HK-2 (cell line): ENCODE measurements around the gene ANO3.

Experiments used
- DNase-seq: peaks from one replicate; pipeline ENCODE4 v3.0.0-alpha.2; 2018; ENCODE audit not compliant: unreplicated experiment

ANO3 gene

GRCh38 chr11:26359055-26359454, 27.1 kb downstream of the ANO3 start:
- DNase-seq = no peak

GRCh38 chr11:26365284-26365683, 33.4 kb downstream of the ANO3 start:
- DNase-seq = no peak

GRCh38 chr11:26377619-26378018, 45.7 kb downstream of the ANO3 start:
- DNase-seq = no peak

DNA sequence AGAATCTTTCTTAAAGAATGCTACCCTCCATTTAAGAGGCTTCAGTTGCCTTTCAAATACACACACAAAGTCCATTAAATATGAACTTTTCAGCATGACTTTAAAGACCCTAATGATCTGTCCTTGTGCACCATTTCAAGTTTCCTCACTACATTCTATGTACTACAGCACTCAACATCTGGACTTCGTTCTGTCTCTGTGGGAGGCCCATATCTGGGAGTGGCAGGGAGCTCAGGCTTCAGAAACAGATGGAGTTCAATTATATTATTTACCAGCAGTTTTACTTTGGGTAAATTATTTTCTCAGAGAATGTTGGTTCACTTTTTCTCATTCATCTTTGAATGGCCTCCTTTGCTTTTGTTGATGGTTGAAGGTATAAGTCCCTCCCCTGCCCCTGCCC, 67.4 kb downstream of the ANO3 start:
- no peak for DNase-seq

GRCh38 chr11:26410706-26411366, 78.9 kb downstream of the ANO3 start:
- DNase-seq = no peak

DNA sequence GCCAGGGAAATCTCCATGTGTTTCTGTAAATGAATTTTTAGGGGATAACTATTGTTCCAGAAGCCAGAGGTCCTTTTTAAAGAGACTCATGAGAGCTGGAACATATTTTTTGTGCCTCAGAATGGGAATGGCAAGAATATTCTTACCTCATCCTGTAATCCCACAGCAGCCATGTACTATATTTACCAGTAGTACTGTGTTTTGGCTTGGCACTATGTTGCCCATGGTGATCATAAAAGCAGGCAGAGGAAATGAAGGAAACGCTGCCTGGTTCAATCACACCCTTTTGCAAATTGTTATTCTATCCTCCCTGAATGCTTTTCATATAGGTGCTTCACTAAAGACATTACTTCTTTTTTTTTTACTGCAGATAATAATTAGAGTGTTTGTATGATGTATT, 81.0 kb downstream of the ANO3 start:
- no peak for DNase-seq

DNA sequence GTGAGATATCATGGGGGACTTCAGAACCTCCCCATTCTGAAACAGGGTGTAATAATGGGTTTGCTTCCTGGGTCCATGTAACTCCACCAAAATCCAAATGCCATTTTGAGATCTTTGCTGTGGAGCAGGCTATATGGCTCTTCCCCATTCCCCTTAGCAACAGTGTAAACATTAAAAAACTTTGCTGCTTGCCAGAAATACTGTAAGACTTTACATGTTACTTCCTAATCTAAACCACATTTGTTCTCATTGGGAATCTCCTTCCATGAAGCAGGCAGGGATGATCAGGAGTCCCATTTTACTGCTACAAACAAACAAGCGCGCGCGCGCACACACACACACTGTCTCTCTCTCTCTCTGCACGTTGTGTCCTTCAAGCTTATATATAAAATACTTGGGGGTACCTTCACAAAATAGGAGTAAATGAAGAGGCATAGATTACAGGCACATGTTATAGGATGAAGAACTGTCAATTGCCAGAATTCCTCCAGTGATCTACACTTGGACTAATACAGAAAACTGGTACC, 86.5 kb downstream of the ANO3 start:
- DNase-seq = no peak

DNA sequence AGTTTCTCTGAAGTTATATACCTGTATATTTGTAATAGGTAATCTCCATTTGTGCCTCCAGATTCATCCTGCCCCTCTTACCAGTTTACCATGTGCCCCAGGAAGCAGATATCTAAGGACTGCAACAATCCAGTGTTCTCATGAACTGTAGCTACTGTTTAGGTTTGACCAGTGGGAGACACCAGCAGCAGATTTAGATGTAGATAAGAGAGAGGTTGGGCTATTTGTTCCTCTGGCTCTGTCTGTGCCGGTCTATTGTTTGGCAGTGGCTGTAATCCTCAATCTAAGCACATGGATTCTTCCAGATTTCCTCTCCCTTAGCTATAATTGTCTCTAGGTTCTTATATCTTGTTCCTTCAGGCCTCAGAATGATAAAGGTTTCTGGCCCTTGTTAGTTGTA, 88.4 kb downstream of the ANO3 start:
- no peak for DNase-seq

DNA sequence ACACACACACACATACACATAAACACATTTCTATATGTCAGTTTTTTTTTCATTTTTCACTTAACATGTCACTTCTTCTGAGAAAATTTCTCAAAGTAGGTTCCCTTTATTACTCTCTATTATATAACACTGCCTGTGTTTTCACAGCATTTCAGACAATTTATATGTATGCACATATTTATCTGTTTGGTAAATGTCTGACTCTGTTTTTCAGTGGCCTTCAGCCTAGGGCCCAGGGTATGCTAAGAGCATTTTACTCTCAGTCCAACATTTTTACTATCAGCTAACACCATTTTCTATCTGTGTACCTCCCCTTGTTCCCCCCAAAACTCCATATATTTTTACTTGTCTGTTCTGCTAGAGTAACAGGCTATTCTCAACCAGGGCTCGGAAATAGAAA, 92.3 kb downstream of the ANO3 start:
- no peak for DNase-seq

DNA sequence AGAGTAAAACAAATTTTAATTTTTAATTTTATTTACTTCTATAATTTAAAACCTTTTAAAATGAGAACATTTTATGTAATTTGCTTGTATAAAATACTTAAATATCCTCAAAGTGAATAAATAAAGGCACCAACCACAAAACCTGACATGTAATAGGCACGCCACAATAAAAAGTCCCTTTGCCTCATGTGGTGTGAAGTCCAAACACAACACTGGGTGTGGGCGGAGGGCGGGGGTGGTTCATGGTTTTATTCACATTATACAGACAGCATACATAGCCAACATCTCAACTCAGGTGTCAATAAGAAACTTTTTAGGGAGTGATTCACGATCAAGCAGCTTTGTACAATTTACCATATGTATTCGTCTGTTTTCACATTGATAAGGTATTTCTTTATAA, 107.9 kb downstream of the ANO3 start:
- DNase-seq = no peak

DNA sequence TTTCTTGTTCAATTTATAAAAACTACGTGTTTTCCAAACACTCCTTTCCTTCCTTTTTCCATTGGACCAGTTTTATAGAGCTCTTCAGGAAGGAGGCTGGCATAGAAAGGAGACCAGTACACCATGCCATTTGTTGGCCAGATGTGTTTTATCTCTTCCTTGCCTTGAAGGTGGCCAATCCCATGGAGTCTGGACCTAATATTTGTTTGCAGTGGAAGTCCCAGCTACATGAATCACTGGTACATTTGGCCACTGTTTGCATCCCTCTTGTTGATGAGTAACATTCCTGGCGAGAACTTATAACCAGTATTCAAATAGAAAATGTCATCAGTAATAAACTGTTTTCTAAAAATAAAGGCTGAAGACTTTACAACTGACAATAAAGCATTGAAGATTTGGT, 110.2 kb downstream of the ANO3 start:
- no peak for DNase-seq

DNA sequence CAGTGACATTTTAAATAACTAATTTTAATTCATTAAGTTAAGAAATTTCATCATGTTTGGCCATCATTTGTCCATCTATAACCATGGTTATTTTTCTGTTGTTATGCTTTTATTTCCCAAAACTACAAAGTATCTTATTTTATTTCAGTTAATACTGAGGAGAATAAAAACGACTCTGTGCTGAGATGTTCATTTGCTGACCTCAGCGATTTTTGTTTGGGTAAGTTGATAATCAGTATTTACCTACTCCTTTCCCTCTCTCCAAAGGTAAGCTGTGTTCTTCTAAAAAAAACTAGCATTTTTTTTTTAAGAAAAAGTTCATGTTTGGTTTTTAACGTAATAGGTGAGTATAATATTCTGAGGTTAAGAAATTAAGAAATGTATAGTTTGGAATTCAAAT, 111.7 kb downstream of the ANO3 start:
- DNase-seq = no peak

GRCh38 chr11:26457636-26458035, 125.7 kb downstream of the ANO3 start:
- no peak for DNase-seq

DNA sequence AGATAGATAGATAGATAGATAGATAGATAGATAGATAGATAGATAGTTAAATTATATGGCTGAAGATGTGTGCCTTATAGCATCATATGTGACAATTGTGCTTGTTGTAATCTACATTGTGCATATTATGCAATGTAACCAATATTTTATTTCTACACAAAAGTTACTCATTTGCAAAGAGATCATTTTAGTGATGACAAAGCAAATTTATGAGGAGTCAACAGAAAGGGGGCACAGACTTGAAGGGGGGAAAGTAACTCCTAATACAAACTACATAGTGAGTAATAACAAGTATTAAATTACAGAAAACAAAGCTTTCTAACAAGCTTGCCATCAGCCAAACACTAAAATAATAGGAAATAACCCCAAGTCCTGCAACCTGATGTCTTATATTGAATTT, 133.3 kb downstream of the ANO3 start:
- DNase-seq = no peak

GRCh38 chr11:26467506-26467905, 135.6 kb downstream of the ANO3 start:
- no peak for DNase-seq

GRCh38 chr11:26470992-26471391, 139.1 kb downstream of the ANO3 start:
- no peak for DNase-seq

- no peak for DNase-seq
Measured at GRCh38 chr11:26473216-26474194, 141.6 kb downstream of the ANO3 start.

DNA sequence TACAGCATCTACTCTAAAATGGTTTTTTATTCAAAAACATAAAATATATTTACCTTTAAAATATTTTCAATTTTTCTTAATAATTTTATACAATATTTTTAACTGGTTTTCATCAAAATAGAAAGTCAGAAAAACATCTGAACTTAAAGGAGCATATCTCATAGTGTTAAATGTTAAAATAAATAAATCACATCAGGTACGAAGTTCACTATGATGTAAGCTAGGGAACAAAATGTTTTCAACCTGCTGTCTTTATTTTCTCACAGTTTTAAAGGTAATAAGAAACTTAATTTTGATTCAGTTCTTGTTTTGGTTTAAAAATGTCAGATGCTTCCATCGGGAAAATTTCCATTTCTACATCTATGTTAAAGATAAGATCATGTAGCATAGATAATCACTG, 142.5 kb downstream of the ANO3 start:
- DNase-seq = no peak

DNA sequence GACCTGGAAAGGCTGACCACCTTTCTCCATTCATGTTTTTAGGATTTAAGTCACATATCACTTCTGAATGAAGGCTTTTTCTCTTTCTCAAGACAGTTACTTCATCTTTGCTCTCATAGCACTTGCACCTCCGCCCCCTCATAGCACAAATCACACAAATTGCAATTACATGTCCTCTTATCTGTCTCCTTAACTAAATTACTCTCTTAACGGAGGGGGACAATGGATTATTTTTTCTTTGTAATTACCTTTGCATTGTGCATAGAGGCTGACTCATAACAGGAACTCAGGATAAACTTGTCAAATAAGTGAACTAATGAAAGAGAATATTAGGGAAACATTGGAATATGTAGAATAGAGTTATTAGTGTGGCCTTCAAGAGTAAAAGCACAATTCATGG, 145.5 kb downstream of the ANO3 start:
- DNase-seq = no peak

GRCh38 chr11:26478710-26479109, 146.8 kb downstream of the ANO3 start:
- no peak for DNase-seq

GRCh38 chr11:26480041-26480440, 148.1 kb downstream of the ANO3 start:
- DNase-seq = no peak

DNA sequence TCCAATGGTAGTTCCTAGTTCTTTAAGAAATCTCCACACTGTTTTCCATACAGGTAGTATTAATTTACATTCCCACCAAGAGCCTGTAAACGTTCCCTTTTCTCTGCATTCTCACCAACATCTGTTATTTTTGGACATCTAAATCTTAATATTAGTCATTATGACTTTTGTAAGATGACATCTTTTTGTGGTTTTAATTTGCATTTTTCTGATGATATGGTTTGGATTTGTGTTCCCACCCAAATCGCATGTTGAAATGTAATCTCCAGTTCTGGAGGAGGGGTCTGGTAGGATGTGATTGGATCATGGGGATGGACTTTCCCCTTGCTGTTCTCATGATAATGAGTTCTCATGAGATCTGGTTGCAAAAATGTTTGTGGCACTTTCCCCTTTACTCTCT, 151.2 kb downstream of the ANO3 start:
- no peak for DNase-seq

- DNase-seq = no peak
Measured at GRCh38 chr11:26490546-26490945, 158.6 kb downstream of the ANO3 start.
